Stimulated activated CD4-positive, alpha-beta T cell treated with anti-CD3 and anti-CD28 coated beads, Interleukin-4, amount 100 ng/mL, for 4 hours (primary cell): Measurements from ENCODE around the gene CCDC127.
"Not testable (repeated sequence)": the region's sequence is repeated elsewhere in the genome, so short reads cannot be mapped to it uniquely, and the experiment has no call there.

Experiments used
- DNase-seq, 2 experiments: peaks; one replicate each; pipeline ENCODE4 v3.0.0-alpha.2; 2020

The CCDC127 gene

GRCh38 chr5:169728-170094 is 48.2 kb downstream of the CCDC127 start:
- no peak for DNase-seq

DNA sequence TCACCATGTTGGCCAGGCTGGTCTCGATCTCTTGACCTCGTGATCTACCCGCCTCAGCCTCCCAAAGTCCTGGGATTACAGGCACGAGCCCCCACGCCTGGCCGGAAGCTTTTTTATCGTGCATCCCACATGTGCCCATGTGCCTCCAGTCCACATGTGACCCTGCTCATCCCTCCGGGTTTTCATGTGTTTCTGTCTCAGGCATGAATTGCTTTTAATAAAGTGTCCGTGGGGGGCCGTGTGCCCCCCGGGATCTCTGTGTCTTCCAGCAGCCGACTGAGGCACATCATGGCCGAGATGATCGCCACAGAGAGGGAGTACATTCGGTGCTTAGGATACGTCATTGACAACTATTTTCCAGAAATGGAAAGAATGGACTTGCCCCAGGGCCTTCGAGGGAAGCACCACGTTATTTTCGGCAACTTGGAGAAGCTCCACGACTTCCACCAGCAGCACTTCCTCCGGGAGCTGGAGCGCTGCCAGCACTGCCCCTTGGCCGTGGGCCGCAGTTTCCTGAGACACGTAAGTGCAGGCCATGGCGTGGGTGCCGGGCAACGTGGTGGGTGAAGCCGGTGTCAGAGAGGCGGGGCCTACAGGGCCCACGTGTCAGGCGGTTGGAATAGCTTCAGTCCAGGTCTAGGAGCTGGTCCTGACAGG is 48.8 kb downstream of the CCDC127 start:
- DNase-seq: no peak

- DNase-seq: no peak
Measured at GRCh38 chr5:167982-168660, 49.8 kb downstream of the CCDC127 start.

GRCh38 chr5:167511-167910 is 50.4 kb downstream of the CCDC127 start:
- DNase-seq: no peak

GRCh38 chr5:166441-167372 is 51.2 kb downstream of the CCDC127 start:
- no peak for DNase-seq

GRCh38 chr5:164783-165182 is 53.2 kb downstream of the CCDC127 start:
- DNase-seq: not testable (repeated sequence)

DNA sequence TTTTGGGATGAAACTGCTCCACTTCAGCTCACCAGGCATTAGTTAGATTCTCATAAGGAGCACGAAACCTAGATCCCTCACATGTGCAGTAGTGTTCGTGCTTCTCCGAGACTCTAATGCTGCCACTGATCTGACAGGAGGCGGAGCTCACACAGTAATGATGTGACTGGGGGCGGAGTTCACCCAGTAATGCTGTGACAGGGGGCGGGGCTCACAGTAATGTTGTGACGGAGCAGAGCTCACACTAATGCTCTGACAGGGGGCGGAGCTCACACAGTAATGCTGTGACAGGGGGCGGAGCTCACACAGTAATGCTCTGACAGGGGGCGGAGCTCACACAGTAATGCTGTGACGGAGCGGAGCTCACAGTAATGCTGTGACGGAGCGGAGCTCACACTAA is 53.7 kb downstream of the CCDC127 start:
- no peak for DNase-seq

DNA sequence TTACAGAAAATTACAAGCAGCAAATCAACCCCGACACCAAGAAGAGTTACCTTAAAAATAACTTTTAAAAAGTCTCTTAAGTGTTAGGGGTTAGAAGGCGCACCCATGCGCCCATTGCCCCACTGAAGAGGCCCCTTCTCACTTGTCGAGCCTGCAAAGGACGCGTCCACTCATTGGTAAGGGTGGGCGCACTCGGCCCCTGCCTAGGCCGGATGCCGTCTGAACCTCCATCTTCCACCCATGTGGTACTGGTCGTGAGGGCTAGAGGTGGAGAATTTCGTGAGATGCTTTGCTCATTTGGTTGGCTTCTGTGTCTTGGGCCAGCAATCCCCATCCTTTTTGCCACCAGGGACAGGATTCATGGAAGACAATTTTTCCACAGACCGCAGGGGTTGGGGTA is 54.1 kb downstream of the CCDC127 start:
- DNase-seq: no peak

DNA sequence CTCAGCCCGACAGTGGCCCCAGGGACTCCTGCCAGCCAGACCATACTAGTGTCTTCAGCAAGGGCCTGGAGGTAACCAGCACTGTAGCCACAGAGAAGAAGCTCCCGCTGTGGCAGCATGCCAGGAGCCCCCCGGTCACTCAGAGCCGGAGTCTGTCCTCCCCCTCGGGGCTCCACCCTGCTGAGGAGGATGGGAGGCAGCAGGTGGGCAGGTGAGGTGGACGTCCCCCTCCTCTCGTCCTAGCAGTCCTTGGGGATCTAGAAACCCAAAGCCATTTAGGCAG is 54.7 kb downstream of the CCDC127 start:
- DNase-seq: no peak

DNA sequence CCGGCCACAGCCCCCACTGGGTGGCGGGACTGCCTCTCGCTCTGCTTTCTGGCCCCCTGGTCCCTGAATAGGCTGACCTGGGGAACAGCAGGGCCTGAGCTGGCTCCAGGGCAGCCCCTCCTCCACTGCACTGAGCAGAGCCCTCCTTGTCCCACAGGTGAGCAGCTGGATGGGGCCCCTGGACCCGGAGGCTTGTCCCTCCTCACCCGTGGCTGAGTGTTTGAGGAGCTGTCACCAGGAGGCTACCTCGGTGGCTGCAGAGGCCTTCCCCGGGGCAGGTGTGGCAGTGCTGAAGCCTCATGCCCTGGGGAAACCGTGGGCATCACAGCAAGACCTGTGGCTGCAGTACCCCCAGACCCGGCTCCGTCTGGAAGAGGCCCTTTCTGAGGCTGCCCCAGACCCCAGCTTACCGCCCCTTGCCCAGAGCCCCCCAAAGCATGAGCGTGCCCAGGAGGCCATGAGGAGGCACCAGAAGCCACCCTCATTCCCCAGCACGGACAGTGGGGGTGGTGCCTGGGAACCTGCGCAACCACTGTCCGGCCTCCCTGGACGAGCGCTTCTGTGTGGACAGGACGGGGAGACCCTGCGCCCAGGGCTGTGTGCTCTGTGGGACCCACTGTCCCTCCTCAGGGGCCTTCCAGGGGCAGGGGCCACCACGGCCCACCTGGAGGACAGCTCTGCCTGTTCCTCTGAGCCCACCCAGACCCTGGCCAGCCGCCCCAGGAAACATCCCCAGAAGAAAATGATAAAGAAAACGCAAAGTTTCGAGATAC is 55.2 kb downstream of the CCDC127 start:
- no peak for DNase-seq

GRCh38 chr5:162190-162564 is 55.8 kb downstream of the CCDC127 start:
- DNase-seq: no peak

- DNase-seq: no peak
Measured at GRCh38 chr5:161803-162110, 56.2 kb downstream of the CCDC127 start.

- no peak for DNase-seq
Measured at GRCh38 chr5:160921-161802, 56.8 kb downstream of the CCDC127 start.

DNA sequence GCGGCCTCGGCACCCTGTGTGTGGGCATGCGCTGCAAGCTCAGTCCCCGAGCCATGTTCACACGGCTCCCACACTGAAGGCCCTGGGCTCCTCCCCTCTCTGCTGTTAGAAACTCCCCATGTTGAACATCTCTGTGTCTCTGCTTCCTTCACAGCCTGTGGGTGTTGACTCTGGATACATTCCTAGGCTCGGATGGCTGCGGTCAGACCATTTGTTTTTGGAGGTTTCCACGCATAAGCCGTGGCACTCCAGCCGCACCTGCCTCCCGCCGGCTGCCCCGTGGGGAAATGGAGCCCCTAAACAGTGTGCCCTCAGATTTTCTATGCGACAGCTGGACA is 57.8 kb downstream of the CCDC127 start:
- no peak for DNase-seq

DNA sequence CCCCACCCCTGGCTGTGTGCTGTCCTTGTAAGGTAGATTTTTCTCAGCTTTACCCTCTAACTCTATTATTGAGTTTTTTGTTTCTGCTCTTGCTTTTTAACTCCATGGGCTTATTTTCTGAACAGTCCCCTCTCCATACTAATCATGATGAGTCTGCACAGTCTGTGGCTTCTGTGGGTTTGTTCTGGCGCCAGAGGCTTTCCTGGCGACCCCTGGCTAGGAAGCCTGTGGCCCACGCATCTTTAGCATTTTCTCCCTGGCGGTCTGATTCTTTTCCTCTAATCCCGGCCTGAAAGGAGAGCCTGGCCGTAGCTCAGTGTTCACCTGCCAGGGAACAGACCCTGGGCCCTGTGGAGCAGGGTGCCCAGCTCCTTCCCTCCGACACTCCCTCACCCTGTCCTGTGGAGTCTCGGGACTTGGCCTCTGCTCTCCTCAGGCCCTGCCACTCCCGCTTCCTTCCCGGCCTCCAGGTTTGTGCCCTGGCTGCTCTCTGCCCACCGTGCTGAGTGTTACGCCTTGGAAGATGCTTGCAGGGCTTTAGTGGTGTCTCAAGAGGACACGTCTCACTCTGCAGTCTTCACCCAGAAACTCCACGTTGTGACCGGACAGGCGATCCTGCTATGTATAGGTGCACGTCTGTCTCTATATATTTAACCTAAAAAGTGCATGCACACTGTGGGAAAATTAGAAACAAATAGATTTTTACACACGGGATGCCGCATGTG is 58.3 kb downstream of the CCDC127 start:
- no peak for DNase-seq

DNA sequence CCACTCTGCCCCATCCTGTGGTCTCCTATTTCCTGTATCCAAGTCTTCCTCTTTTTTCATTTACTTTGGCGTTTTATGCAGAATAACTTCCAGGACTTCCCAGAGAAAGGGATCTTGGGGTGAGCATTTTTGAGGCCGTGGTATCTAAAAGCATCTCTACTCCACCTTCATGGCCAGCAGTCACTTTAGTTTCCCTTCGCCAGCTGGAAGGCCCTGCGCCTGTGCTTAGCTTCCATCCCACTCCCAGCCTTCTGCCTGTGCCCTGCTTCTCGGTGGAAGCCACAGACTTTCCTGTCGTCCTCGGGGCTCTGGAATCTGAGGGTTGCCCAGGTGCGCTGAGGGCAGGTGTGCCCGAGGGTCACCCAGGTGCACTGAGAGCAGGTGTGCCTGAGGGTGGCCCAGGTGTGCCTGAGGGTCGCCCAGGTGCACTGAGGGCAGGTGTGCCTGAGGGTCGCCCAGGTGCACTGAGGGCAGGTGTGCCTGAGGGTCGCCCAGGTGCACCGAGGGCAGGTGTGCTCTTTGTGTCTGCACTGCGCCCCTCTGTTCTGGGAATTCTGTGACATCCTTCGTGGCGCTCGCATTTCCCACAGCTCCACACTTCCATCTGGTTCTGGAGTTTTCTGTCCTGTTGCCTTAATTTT is 59.0 kb downstream of the CCDC127 start:
- no peak for DNase-seq

DNA sequence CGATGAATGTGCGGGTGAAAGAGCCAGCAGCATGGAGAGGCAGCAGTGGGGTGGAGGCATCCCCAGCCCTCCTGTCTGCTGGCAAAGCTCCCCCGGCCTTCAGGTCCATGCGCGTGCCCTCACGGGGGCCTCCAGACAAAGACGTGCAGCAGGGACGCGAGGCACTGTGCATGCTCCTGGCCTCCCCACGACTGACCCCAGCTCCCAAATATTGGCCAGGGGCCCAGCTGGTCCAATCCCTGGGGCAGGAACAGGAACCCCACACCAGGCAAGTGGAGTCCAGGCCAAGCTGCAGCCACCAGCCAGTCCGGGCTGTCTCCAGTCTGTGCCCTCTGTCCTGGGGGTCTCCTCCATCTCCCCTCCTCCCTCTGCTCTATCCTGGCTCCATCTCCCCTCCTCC is 60.2 kb downstream of the CCDC127 start:
- no peak for DNase-seq

GRCh38 chr5:157126-157715 is 60.7 kb downstream of the CCDC127 start:
- no peak for DNase-seq

DNA sequence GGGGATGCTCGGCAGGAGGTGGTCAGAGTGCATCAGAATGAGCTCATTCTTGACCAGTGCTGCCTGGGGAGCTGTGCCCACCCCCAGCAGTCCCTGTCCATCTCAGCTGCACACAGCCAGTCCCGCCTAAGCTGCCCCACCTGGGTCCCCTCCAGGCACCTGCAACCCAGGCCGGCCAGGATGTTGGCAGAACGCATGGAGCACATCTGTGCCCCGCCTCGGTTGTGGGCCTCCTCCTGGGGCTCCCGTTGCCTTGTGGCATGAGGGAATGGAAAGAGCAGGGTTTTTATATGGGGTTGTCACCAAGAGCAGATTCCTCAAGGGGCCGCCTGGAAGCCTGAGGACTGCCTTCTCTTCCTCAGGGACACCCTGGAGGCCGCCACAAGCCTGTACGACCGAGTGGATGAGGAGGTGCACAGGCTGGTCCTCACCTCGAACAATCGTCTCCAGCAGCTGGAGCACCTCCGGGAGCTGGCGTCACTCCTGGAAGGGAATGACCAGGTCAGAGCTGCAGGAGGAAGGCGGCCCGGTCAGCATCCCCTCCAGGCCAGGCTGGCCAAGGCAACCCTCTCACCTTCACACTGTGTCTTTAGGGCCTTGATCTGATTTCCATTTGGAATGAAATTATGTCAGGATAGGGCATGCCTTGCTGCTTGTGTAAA is 61.4 kb downstream of the CCDC127 start:
- no peak for DNase-seq

DNA sequence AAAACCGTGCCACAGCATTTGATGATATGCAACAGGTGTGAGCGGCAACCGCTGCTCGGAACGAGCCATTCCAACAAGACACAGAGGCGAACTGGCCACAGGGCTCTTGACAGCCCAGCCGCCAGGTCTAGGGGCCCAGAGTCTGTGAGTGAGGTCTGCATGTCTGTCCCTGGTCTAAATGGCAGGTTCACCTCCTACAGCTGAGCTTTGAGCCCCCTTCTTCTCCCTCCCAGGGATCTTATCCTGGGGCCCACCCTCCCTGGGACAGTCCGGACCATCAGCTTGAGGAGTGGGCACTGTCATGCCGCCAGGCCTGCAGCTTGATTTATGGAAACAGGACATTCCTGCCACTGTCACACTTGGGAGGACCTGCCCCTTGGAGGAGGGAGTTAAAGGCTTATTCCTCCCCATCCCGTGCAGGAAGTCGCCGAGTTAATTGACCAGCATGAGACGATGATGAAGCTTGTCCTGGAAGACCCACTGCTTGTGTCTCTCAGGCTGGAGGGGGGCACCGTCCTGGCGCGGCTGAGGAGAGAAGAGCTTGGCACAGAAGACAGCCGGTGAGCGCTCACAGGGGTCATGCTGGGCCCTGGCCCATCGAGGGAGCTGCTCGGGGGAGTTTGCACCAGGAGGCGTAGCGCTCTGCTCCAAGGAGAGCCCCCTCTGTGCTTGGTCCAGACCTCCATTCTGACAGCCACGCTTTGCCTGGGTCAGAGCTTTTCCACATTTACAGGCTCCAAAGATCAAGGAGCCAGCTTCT is 62.1 kb downstream of the CCDC127 start:
- no peak for DNase-seq
